IPS-11a (cell line): ENCODE results near the gene ALDH1B1.

Experiments
- H3K4me3 ChIP-seq: one replicate; pipeline ENCODE4 v1.5.1; 2013; ENCODE audit warnings: low read depth, low read length, control low read depth

Gene ALDH1B1

DNA sequence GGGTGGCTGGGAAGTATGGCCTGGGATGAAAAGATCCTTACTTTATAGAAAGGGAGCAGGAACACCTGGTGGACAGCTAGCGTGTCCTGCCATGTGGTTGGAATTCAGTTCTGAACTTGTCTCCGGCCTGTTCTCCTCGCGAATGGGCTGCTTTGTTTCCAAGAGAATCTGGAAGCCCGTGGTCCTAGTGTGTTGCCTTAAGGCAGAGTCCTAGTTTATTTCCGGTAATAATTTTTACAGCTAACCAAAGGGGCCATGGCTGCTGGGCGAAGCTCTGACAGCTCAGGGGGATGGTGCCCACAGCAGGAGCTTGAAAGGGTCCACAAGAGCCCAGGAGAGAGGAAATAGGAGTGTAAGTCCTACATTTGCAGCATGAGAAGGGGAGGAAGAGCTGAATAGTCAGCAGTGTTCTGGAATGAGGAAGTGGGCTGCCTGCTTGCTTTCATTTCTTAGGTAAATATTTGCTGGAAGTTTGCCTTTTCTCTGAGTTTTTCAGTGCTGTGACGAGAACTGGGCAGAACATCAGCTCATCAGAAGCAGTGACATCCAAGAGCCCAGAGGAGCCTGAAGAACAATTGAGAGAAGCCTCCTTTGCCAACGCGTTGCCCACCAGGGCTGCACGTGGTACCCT lies 44.8 kb downstream of the ALDH1B1 start:
- H3K4me3 ChIP-seq: no peak overlapping the region

DNA sequence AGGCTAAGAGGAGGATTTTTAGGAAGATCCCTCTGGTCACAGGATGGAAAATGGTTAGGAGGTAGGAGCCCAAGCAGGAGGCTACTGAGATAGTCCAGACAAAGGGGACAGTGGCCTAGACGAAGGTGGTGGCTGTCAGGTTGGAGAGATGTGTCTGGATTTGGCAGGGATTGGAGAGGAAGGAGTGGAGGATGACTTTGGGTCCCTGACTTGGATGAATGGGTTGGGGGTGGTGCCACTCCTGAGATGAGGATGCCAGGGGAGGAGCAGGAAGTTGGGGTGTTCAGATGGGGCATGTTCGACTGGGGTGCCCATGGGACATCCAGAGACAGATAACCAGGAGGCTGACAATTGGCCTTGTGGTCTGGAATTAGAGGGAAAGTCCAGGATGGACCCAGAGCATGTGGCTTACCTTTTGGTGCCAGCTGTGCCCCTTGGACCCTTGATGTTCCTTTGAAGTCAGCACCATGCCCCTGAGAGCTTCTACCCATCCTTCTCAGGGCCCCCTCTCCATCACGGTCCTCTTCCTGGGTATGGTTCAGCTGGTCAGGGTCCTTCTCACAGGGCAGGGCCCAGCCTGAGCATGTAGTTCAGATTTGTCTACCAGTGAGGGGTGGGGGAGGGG lies 46.9 kb downstream of the ALDH1B1 start:
- no peak overlapping the region for H3K4me3 ChIP-seq

DNA sequence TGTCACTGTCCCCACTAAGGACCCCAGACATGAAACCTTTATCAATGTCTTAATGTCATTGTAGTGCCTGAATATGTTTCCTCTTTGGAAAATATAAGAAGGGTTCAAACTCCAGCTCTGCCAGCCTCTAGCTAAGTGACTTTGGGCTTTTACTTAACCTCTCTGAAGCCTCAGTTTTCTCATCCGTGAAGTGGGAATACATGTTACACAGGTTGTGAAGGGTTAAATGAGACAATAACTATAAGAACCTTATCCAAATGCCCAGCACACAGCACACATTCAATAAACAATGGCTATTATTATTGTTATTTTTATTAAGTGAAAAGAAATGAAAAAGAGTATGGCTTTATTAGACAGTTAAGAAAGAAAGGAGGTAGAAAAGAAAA lies 47.4 kb downstream of the ALDH1B1 start:
- H3K4me3 ChIP-seq: no peak overlapping the region

DNA sequence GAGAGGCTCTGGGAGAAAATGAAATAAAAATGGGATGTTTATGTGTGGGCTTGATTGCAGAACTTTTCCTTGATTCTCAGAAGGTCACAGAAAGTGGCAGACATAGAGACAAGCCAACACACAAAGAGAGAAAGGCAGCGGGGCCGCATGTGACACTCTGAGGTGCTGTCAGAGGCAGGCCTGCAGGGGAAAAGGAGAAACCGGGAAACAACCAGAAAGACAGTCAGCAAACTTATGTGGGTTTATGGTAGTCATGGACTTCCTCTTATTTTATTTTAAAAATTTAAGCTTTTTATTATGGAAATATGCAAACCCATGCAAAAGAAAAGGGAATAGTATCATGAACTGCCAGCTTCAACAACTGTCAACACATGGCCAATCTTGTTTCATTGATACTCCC lies 48.0 kb downstream of the ALDH1B1 start:
- H3K4me3 ChIP-seq: no peak overlapping the region

DNA sequence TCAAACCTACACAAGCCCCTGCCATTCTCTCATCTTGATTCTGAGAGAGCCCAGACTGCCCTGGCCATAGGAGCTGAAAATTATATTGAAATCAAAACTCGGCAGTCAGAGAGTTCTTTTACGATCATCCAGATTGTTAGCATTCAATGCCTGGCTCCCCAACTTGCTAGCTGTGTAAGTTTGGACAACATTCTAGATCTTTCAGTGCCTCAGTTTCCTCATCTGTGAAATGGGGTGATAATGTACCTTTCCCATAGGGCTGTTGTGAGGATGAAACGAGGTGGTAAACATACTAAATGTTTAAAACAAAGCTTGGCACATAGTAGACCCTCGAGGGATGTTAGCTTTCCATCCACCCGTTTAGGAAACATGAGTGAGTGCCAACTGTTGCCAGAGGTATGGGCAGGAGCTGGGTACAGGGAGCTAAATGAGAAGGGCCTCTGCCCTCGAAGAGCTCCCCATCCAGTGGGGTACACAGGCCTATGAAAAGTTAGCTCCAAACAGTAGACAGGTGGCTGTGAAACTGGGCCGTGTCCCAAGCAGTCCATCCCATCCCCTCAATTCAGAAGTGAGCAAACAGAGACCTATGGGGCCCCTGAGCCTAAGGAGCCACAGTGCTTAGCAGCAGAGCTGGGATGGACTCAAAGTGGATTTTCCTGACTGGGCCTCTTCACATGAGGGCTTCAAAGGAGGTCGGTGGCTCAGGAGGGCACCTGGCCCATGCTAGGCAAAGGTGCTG lies 49.0 kb downstream of the ALDH1B1 start:
- H3K4me3 ChIP-seq: no peak overlapping the region

DNA sequence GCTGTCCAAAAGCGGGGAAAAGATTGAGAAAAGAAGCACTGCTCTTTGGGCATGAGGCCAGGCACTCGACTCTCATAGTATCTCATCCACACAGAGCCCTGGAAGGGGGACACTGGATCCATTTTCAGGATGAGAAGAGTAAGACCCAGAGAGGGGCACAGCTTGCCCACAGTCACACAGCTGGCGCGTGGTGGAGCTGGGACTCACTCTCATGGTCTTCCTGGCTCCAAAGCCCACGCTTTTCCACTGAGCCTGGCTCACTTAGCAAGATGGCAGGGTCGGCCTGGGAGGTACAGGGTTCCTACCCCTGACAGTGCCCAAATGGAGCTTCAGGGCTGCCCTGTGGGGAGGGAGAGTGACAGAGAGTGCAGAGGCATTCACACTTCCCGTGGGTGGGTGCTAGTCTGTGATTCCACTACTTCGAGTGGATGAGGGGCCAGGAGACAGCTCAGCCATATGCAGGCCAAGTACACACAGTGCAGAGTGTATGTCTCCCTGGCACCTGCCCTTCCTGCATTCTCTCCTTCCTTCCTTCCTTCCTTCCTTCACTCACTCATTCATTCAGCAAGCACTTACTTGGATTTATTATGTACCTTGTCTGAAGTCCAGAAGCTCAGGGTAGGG lies 50.1 kb downstream of the ALDH1B1 start:
- H3K4me3 ChIP-seq: no peak overlapping the region

DNA sequence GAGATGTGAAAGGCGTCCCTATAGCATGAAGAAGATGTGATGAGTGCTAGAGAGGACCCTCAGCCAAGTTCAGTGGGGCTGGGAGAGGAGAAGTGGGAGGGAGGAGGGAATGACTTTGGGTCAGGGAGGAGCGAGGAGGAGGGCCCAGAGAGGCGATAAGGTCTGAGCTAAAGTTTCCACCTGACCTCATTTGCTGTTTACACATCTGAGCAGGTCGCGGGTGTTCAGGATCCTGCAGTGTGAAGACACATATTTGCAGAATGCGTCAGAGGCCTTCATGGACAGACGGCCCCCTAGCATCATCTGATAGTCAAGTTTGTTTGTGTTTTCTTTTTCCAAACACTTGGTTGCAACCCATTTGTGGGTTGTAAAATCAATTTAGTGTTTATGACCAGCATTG lies 50.7 kb downstream of the ALDH1B1 start:
- no peak overlapping the region for H3K4me3 ChIP-seq

DNA sequence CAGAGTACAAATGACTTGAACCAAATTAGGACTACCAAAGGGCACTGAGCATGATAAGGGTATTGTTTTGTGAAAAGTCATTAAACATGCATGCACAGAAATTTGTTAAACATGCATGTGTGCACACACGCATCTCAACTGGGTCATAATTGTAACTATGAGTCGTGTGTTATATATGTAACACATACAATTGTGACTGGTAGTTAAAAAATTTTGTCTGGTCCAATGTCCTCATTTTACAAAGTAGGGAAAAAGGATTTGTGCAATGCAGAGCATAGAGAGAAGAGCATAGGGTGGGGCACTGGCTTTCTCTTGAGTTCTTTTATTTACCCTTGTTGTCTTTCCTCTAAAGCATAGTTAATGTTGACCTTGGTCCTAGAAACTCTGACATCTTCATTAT lies 51.1 kb downstream of the ALDH1B1 start:
- no peak overlapping the region for H3K4me3 ChIP-seq

DNA sequence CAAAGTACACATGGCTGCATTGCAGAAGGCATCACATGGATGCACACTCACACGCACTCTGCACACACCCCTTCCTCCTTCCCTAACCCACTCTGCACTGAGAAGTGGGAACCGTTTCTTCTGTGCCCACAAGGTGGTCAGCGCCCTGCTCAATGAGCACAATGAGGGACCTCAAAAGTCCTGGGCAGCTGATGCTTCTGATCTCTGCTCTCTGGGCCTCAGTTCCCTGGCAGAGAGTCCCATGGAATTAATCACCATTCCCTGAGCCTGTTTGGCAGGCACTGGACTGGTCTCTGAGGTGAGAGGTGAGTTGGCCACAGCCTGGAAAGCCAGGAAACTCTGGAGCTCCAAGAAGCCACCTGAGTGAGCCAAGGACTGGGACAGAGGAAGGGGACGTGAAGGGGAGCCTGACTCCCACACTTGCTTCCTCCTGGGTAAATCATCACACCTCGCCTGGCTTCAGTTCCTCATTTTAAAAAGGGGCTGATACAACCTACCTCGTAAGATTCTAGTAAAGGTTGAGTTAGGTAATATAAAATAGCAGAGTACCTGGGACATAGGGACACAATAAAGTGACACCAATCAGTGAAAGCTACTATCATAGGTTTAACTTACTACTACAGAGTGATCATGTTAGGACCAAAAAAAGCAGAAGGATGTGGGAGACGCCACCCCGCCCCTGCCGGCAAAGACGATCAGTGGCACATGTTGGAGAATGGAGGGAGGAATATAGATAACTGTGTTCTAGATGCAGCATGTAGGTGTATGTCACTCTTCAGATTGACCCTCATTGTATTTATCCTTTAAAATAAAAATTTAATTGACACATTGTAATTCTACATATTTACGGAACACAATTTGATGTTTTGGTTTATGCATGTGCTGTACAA lies 52.9 kb downstream of the ALDH1B1 start:
- H3K4me3 ChIP-seq: no peak overlapping the region

DNA sequence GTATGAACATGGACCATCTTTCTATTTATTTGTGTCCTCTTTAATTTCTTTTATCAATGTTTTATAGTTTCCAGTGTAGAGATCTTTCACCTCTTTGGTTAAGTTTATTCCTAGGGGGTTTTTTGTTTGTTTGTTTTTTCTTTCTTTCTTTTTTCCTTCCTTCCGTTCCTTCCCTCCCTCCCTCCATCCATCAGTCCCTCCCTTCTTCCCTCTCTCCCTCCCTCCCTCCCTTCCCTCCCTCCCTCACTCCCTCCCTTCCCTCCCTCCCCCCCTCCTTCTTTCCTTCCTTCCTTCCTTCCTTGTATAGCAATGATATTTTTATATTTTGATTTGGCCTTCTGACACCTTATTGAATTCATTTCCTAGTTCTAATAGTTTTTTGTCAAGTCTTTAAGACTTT lies 55.2 kb downstream of the ALDH1B1 start:
- H3K4me3 ChIP-seq: no peak overlapping the region
